Medulla oblongata (tissue), 1 donor: ENCODE data around the gene CPNE7.

ENCODE experiments used
- DNase-seq: peaks from one replicate; pipeline ENCODE4 v3.0.0-alpha.2; 2015; ENCODE audit errors: extremely low spot score

Gene CPNE7

GRCh38 chr16:89602952-89603590 is 27.5 kb downstream of the CPNE7 start:
- DNase-seq: no peak

GRCh38 chr16:89604764-89605163 is 29.2 kb downstream of the CPNE7 start:
- DNase-seq: no peak

GRCh38 chr16:89605186-89605970 is 29.8 kb downstream of the CPNE7 start:
- no peak for DNase-seq

- no peak for DNase-seq
Measured at GRCh38 chr16:89606006-89606405, 30.4 kb downstream of the CPNE7 start.

GRCh38 chr16:89607453-89607852 is 31.9 kb downstream of the CPNE7 start:
- DNase-seq: no peak

- DNase-seq: no peak
Measured at GRCh38 chr16:89607937-89608740, 32.6 kb downstream of the CPNE7 start.

- no peak for DNase-seq
Measured at GRCh38 chr16:89610108-89610453, 34.5 kb downstream of the CPNE7 start.

GRCh38 chr16:89612415-89613166 is 37.0 kb downstream of the CPNE7 start:
- no peak for DNase-seq

GRCh38 chr16:89613231-89613953 is 37.8 kb downstream of the CPNE7 start, which contains the start of gene DPEP1:
Gene DPEP1, plus strand, starts transcription at chr16:89613642. Its CDS starts 16,769 bp downstream, at chr16:89630411.
- DNase-seq: no peak

GRCh38 chr16:89613954-89614459 is 38.4 kb downstream of the CPNE7 start:
- no peak for DNase-seq

- no peak for DNase-seq
Measured at GRCh38 chr16:89615176-89615575, 39.6 kb downstream of the CPNE7 start.

- DNase-seq: no peak
Measured at GRCh38 chr16:89615596-89616090, 40.1 kb downstream of the CPNE7 start.

- DNase-seq: no peak
Measured at GRCh38 chr16:89616623-89617022, 41.1 kb downstream of the CPNE7 start.

- DNase-seq: no peak
Measured at GRCh38 chr16:89617036-89617435, 41.5 kb downstream of the CPNE7 start.

- DNase-seq: no peak
Measured at GRCh38 chr16:89618109-89618998, 42.8 kb downstream of the CPNE7 start.

- no peak for DNase-seq
Measured at GRCh38 chr16:89619840-89620239, 44.3 kb downstream of the CPNE7 start.

- no peak for DNase-seq
Measured at GRCh38 chr16:89620406-89620841, 44.9 kb downstream of the CPNE7 start.

- no peak for DNase-seq
Measured at GRCh38 chr16:89621136-89621697, 45.7 kb downstream of the CPNE7 start.

- DNase-seq: no peak
Measured at GRCh38 chr16:89621698-89622409, 46.3 kb downstream of the CPNE7 start.
